Measurements from ENCODE around the gene CTCF.

DNA sequence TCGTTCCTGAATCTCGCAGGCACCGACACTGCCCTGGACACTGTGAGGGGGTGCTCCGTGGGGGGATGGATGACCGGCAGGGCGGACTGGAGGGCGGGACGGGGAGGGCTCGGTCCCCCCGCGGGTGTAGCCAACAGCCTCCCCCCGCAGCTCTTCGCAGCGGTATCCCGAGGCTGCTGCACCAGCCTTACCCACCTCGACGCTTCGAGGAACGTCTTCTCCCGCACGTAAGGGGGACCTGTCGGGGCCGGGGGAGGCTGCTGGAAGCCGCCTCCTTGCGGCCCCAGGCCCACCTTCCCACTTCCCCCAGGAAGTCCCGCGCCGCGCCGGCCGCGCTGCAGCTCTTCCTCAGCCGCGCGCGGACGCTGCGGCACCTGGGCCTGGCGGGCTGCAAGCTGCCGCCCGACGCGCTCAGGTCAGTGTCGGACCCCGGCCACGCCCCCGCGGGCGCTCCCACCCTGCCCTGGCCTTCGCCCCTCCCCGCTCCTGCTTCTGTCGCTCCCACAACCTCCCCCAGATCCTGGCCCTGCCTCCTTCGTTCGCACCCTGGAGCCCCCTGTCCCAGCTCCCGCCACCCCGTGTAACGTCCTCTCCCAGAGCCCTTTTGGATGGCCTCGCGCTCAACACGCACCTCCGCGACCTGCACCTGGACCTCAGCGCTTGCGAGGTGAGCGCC lies 85.9 kb downstream of the CTCF start:
- TF ChIP-seq, protein P1, sequence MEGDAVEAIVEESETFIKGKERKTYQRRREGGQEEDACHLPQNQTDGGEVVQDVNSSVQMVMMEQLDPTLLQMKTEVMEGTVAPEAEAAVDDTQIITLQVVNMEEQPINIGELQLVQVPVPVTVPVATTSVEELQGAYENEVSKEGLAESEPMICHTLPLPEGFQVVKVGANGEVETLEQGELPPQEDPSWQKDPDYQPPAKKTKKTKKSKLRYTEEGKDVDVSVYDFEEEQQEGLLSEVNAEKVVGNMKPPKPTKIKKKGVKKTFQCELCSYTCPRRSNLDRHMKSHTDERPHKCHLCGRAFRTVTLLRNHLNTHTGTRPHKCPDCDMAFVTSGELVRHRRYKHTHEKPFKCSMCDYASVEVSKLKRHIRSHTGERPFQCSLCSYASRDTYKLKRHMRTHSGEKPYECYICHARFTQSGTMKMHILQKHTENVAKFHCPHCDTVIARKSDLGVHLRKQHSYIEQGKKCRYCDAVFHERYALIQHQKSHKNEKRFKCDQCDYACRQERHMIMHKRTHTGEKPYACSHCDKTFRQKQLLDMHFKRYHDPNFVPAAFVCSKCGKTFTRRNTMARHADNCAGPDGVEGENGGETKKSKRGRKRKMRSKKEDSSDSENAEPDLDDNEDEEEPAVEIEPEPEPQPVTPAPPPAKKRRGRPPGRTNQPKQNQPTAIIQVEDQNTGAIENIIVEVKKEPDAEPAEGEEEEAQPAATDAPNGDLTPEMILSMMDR (IDR thresholded peaks at IDR 0.05): no peak
- TF ChIP-seq POLR2A (IDR thresholded peaks at IDR 0.05): no peak

Data from lower leg skin (tissue), 3 donors.